Measurements from ENCODE around the gene SH2D7. TPM values are rescaled to one million over a fixed set of nuclear protein-coding genes. Genes with fewer than 3 reads are reported as not detected.

SH2D7 gene
- polyA plus RNA-seq, 1 donor from 2014 or later: not detected

DNA sequence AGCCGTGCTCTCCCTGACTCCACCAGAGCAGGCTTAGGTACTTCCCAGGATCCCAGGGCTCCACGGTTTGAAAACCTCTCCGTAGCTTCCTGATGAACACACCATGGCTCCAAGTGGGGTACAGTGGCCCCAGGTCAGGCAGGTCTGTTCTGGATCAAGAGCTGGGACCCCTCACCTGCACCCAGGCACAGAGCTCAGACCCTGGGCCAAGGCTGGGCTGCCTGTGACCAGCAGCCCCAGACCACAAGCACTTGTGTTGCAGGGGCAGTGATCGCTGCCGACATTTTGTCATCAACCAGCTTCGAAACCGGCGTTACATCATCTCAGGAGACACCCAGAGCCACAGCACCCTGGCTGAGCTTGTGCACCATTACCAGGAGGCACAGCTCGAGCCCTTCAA is 5.3 kb downstream of the SH2D7 start:
- Histone ChIP-seq H3K36me3 (ENCODE audit: insufficient read depth, low read length) (no peaks in the 10 kb centered on the region), H3K27ac (ENCODE audit: low read length) (no peak overlapping the region)
- TF ChIP-seq TAF1 (IDR thresholded peaks at IDR 0.05; ENCODE audit: low read depth) (no peak), RAD21 (conservative IDR thresholded peaks at IDR 0.05) (no peak), EP300 (conservative IDR thresholded peaks at IDR 0.05; ENCODE audit: poor library complexity, severe bottlenecking) (no peak)

GRCh38 chr15:78098131-78098755 is 5.9 kb downstream of the SH2D7 start:
- Histone ChIP-seq H3F3A (ENCODE audit: insufficient read depth, low read length, poor library complexity, severe bottlenecking) (no peaks in the 10 kb centered on the region), H3K4me2 (ENCODE audit: low read length) (no peak overlapping the region), H4K20me1 (ENCODE audit: insufficient read depth) (no peaks in the 10 kb centered on the region), H3K79me2 (replicated peaks; ENCODE audit: insufficient read depth, low read length) (no peaks in the 10 kb centered on the region), H2AFZ (ENCODE audit: low read depth, low read length) (no peak overlapping the region), H3K27me3 (ENCODE audit: insufficient read depth, low read depth, low read length) (no peaks in the 10 kb centered on the region), H3K9me2 (ENCODE audit: insufficient read depth, low read length) (no peaks in the 10 kb centered on the region), H3K9me3 (ENCODE audit: low read length) (no peaks in the 10 kb centered on the region), H3K9ac (ENCODE audit: low read length) (no peak overlapping the region), H3K36me3 (ENCODE audit: insufficient read depth, low read length) (no peaks in the 10 kb centered on the region), H3K4me3 (ENCODE audit: low read length) (no peak overlapping the region), H3K27ac (ENCODE audit: low read length) (no peak overlapping the region)
- TF ChIP-seq RAD21 (conservative IDR thresholded peaks at IDR 0.05) (no peak), EZH2 (IDR thresholded peaks at IDR 0.05; ENCODE audit: borderline replicate concordance, insufficient read depth, low read length, poor library complexity, severe bottlenecking) (no peak), REST (IDR thresholded peaks at IDR 0.05; ENCODE audit: borderline replicate concordance) (no peak)

More for the DNA sequence above, 5.3 kb downstream of the SH2D7 start:
- H3K4me3 ChIP-seq (ENCODE audit: low read length): no peak overlapping the region
- no peaks in the 10 kb centered on the region for H3K79me2 ChIP-seq (replicated peaks; ENCODE audit: insufficient read depth, low read length)
- no peak overlapping the region for H3K4me2 ChIP-seq (ENCODE audit: low read length)
- no peaks in the 10 kb centered on the region for H3F3A ChIP-seq (ENCODE audit: insufficient read depth, low read length, poor library complexity, severe bottlenecking)
- no peaks in the 10 kb centered on the region for H3K9me2 ChIP-seq (ENCODE audit: insufficient read depth, low read length)
- no peaks in the 10 kb centered on the region for H4K20me1 ChIP-seq (ENCODE audit: insufficient read depth)
- H2AFZ ChIP-seq (ENCODE audit: low read depth, low read length): no peak overlapping the region
- no peak overlapping the region for H3K9ac ChIP-seq (ENCODE audit: low read length)
- H3K27me3 ChIP-seq (ENCODE audit: insufficient read depth, low read depth, low read length): no peaks in the 10 kb centered on the region
- H3K9me3 ChIP-seq (ENCODE audit: low read length): no peaks in the 10 kb centered on the region

DNA sequence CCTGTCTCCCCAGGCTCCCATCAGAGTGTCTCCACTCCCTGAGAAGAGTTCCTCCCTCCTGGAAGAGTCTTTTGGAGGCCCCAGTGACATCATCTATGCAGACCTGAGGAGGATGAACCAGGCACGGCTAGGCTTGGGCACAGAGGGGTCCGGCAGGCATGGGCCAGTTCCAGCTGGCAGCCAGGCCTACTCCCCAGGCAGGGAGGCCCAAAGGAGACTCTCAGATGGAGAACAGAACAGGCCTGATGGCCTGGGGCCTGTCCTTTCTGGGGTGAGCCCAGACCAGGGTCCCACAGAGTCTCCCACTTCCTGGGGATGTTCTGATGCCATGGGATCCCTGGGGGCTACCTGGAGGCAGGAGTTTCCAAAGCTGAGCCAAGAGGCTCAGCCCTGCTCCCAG is 8.5 kb downstream of the SH2D7 start:
- Histone ChIP-seq H3K27ac (ENCODE audit: low read length) (no peak overlapping the region), H3K9ac (ENCODE audit: low read length) (no peak overlapping the region), H3K36me3 (ENCODE audit: insufficient read depth, low read length) (no peaks in the 10 kb centered on the region), H3K27me3 (ENCODE audit: insufficient read depth, low read depth, low read length) (no peaks in the 10 kb centered on the region), H3F3A (ENCODE audit: insufficient read depth, low read length, poor library complexity, severe bottlenecking) (no peaks in the 10 kb centered on the region), H3K9me3 (ENCODE audit: low read length) (no peaks in the 10 kb centered on the region), H3K79me2 (replicated peaks; ENCODE audit: insufficient read depth, low read length) (no peaks in the 10 kb centered on the region), H3K9me2 (ENCODE audit: insufficient read depth, low read length) (no peaks in the 10 kb centered on the region), H3K4me3 (ENCODE audit: low read length) (no peak overlapping the region), H3K4me2 (ENCODE audit: low read length) (no peak overlapping the region), H2AFZ (ENCODE audit: low read depth, low read length) (no peak overlapping the region), H4K20me1 (ENCODE audit: insufficient read depth) (no peaks in the 10 kb centered on the region)
- TF ChIP-seq EZH2 (IDR thresholded peaks at IDR 0.05; ENCODE audit: borderline replicate concordance, insufficient read depth, low read length, poor library complexity, severe bottlenecking): no peak
- TF ChIP-seq TAF1 (IDR thresholded peaks at IDR 0.05; ENCODE audit: low read depth): no peak

Data from neural cell (in vitro differentiated cells).